H1 (cell line): ENCODE results near the gene SLC24A5. TPM values are rescaled to one million over a fixed set of nuclear protein-coding genes. Genes with fewer than 3 reads are reported as not detected.

ENCODE experiments used
- CTCF ChIA-PET: fragments of 300-600 bp; sonication (Branson Sonifier 250); formaldehyde crosslinking; loops from one replicate; lab custom pipeline; 2021; ENCODE audit not compliant: partially characterized antibody; lab: Charles Lee
- POLR2A ChIA-PET: fragments of 300-600 bp; sonication (Branson Sonifier 250); formaldehyde crosslinking; loops from one replicate; lab custom pipeline; 2021; ENCODE audit warnings: inconsistent platforms; ENCODE audit not compliant: partially characterized antibody; lab: Charles Lee
- DNase-seq, 2 experiments: peaks; one replicate each; pipeline versions ENCODE4 v3.0.0 to v3.0.0-alpha.2; 2010 to 2022; ENCODE audit warnings: low spot score in 2 of 2, low read depth in 1 of 2, mixed read lengths in 1 of 2
- FAIRE-seq: peaks from 2 replicates; lab custom pipeline; 2011; peaks lifted over from hg19 to GRCh38; lab: Jason Lieb, UNC
- H2AFZ ChIP-seq: 2 replicates; pipeline ENCODE4 v1.8.1; 2012; ENCODE audit warnings: low read length, inconsistent platforms
- H2AK5ac ChIP-seq: 2 replicates; pipeline ENCODE4 v1.6.1; 2013; ENCODE audit warnings: low read depth, low read length
- H2BK120ac ChIP-seq: replicated peaks from 2 replicates; pipeline ENCODE3; 2013; ENCODE audit warnings: low read depth, low read length, inconsistent platforms
- H2BK12ac ChIP-seq: 2 replicates; pipeline ENCODE4 v1.6.1; 2013; ENCODE audit warnings: low read depth, low read length
- H2BK15ac ChIP-seq: 2 replicates; pipeline ENCODE4 v1.6.1; 2013; ENCODE audit warnings: low read length
- H2BK20ac ChIP-seq: 2 replicates; pipeline ENCODE4 v1.6.1; 2013; ENCODE audit warnings: low read length
- H2BK5ac ChIP-seq: 2 replicates; pipeline ENCODE4 v1.6.1; 2013; ENCODE audit warnings: low read depth, low read length
- H3K14ac ChIP-seq: 2 replicates; pipeline ENCODE4 v1.6.1; 2013; ENCODE audit warnings: inconsistent platforms; ENCODE audit not compliant: insufficient read length
- H3K18ac ChIP-seq: 2 replicates; pipeline ENCODE4 v1.6.1; 2013; ENCODE audit warnings: low read length; ENCODE audit errors: extremely low read depth
- H3K23ac ChIP-seq: 2 replicates; pipeline ENCODE4 v1.6.1; 2013; ENCODE audit warnings: inconsistent platforms; ENCODE audit not compliant: insufficient read length
- H3K23me2 ChIP-seq: 2 replicates; pipeline ENCODE4 v1.6.1; 2013; ENCODE audit warnings: low read depth, low read length
- H3K27ac ChIP-seq: 2 replicates; pipeline ENCODE4 v1.6.1; 2011; ENCODE audit warnings: low read depth, low read length, inconsistent platforms
- H3K27me3 ChIP-seq, 4 experiments: replicated peaks in 1 of 4; 1 replicate in 1 of 4; 2 replicates in 3 of 4; pipeline versions ENCODE4 v1.6.1 to v1.8.1; 2011 to 2013; ENCODE audit warnings: low read length in 3 of 4, mild to moderate bottlenecking in 3 of 4, inconsistent platforms in 2 of 4, mixed read lengths in 2 of 4, moderate library complexity in 1 of 4; ENCODE audit not compliant: control insufficient read depth in 3 of 4, insufficient read depth in 3 of 4; ENCODE audit errors: extremely low read depth in 1 of 4
- H3K36me3 ChIP-seq, 4 experiments: 2 replicates each; pipeline versions ENCODE4 v1.6.1 to v1.8.1; 2011 to 2013; ENCODE audit warnings: mild to moderate bottlenecking in 4 of 4, low read length in 3 of 4, moderate library complexity in 2 of 4, control low read depth in 1 of 4, inconsistent platforms in 1 of 4; ENCODE audit not compliant: insufficient read depth in 4 of 4, control insufficient read depth in 2 of 4
- H3K4ac ChIP-seq: replicated peaks from 2 replicates; pipeline ENCODE3; 2013; ENCODE audit warnings: low read length, low read depth, mixed read lengths, inconsistent platforms; ENCODE audit not compliant: insufficient read length
- H3K4me1 ChIP-seq, 4 experiments: replicated peaks in 1 of 4; 1 replicate in 1 of 4; 2 replicates in 3 of 4; pipeline versions ENCODE4 v1.6.1 to v1.8.1; 2011 to 2013; ENCODE audit warnings: low read length in 3 of 4, inconsistent platforms in 2 of 4, mixed read lengths in 1 of 4; ENCODE audit not compliant: insufficient read depth in 4 of 4, control insufficient read depth in 3 of 4
- H3K4me2 ChIP-seq, 2 experiments: 2 replicates each; pipeline versions ENCODE4 v1.6.1 to v1.8.1; 2011 to 2013; ENCODE audit warnings: low read depth in 2 of 2, low read length in 2 of 2, control low read depth in 1 of 2, inconsistent platforms in 1 of 2, mild to moderate bottlenecking in 1 of 2; ENCODE audit not compliant: insufficient read depth in 1 of 2
- H3K4me3 ChIP-seq, 4 experiments: fragments of 200-600, 300-600 bp in 1 of 4; sonication (generic), shearing (Covaris generic), sonication (Bioruptor Twin) in 1 of 4; 2 replicates each; pipeline versions ENCODE4 v1.5.1 to v1.8.1; 2011 to 2016; ENCODE audit warnings: low read length in 4 of 4, low read depth in 3 of 4, control low read depth in 2 of 4, inconsistent platforms in 2 of 4, mild to moderate bottlenecking in 2 of 4, mixed read lengths in 1 of 4, moderate library complexity in 1 of 4; ENCODE audit not compliant: insufficient read depth in 2 of 4; ENCODE audit errors: extremely low read depth in 1 of 4
- H3K56ac ChIP-seq: replicated peaks from 2 replicates; pipeline ENCODE3; 2013; ENCODE audit warnings: low read depth, mild to moderate bottlenecking, mixed read lengths, low read length, inconsistent platforms; ENCODE audit not compliant: insufficient read length
- H3K79me1 ChIP-seq: 2 replicates; pipeline ENCODE4 v1.6.1; 2013; ENCODE audit warnings: low read depth, low read length, control low read depth
- H3K79me2 ChIP-seq, 2 experiments: 2 replicates each; pipeline versions ENCODE4 v1.6.1 to v1.8.1; 2012 to 2013; ENCODE audit warnings: low read length in 2 of 2, mild to moderate bottlenecking in 2 of 2, inconsistent platforms in 1 of 2; ENCODE audit not compliant: insufficient read depth in 2 of 2, control insufficient read depth in 1 of 2
- H3K9ac ChIP-seq, 4 experiments: replicated peaks in 1 of 4; 1 replicate in 1 of 4; 2 replicates in 3 of 4; pipeline versions ENCODE4 v1.6.1 to v1.8.1; 2011 to 2013; ENCODE audit warnings: low read depth in 3 of 4, low read length in 3 of 4, control low read depth in 2 of 4, mild to moderate bottlenecking in 2 of 4, moderate library complexity in 2 of 4, inconsistent platforms in 1 of 4; ENCODE audit errors: extremely low read depth in 1 of 4
- H3K9me3 ChIP-seq, 2 experiments: 2 replicates each; pipeline versions ENCODE4 v1.6.1 to v1.8.1; 2012 to 2013; ENCODE audit warnings: mild to moderate bottlenecking in 2 of 2, moderate library complexity in 2 of 2, control low read depth in 1 of 2, inconsistent platforms in 1 of 2, low read depth in 1 of 2, low read length in 1 of 2, mixed read lengths in 1 of 2; ENCODE audit not compliant: insufficient read depth in 2 of 2
- H4K20me1 ChIP-seq, 2 experiments: replicated peaks in 1 of 2; 2 replicates each; pipeline versions ENCODE3 to v1.8.1; 2011 to 2013; ENCODE audit warnings: inconsistent platforms in 2 of 2, low read length in 2 of 2, mild to moderate bottlenecking in 1 of 2; ENCODE audit not compliant: insufficient read depth in 2 of 2, control insufficient read depth in 1 of 2
- H4K5ac ChIP-seq: 2 replicates; pipeline ENCODE4 v1.6.1; 2013; ENCODE audit warnings: low read length, low read depth, mixed read lengths, inconsistent platforms; ENCODE audit not compliant: insufficient read length
- H4K8ac ChIP-seq: 2 replicates; pipeline ENCODE4 v1.8.0; 2013; ENCODE audit warnings: mild to moderate bottlenecking, moderate library complexity, low read length, inconsistent platforms; ENCODE audit not compliant: insufficient read depth; ENCODE audit errors: extremely low read depth
- H4K91ac ChIP-seq: replicated peaks from 2 replicates; pipeline ENCODE3; 2013; ENCODE audit warnings: low read length, mixed read lengths, inconsistent platforms; ENCODE audit not compliant: insufficient read length
- E2F6 ChIP-seq: IDR thresholded peaks from 2 replicates; pipeline ENCODE4 v1.6.1; 2012; ENCODE audit warnings: inconsistent platforms
- WGBS, 2 experiments: shearing (Covaris generic) in 1 of 2; methylation state at CpG; one replicate each; pipeline versions ENCODE4 v1.1.6 to v1.1.7; 2013 to 2015; ENCODE audit warnings: low lambda C conversion rate in 2 of 2, mixed read lengths in 2 of 2, inconsistent platforms in 1 of 2, low coverage in 1 of 2, missing lambda C conversion rate in 1 of 2; ENCODE audit not compliant: insufficient replicate concordance in 2 of 2, insufficient coverage in 1 of 2, insufficient read length in 1 of 2; ENCODE audit errors: extremely low coverage in 1 of 2, missing lambda C conversion rate in 1 of 2; 5-methylcytosine and 5-hydroxymethylcytosine counted together
- polyA plus RNA-seq, 7 experiments: library from polyadenylated mRNA; depleted of rRNA in 3 of 7; stranded (reverse) in 5 of 7; unstranded in 2 of 7; fragments of >200 nt in 5 of 7; fragments of 200-250 nt in 2 of 7; gene quantifications; 1 replicate in 5 of 7; 2 replicates in 1 of 7; 4 replicates in 1 of 7; pipeline versions ENCODE4 v1.2.1 to v1.2.3, GENCODE V29; 2011 to 2013; ENCODE audit warnings: missing spikeins in 2 of 7, mixed read lengths in 2 of 7
- total RNA-seq: library from RNA; stranded (reverse); fragmentation: NEBNext Ultra II Directional; extraction: Animal tissue kit (Norgen Biotek cat#: 25700); gene quantifications from 2 replicates; pipeline ENCODE4 v1.2.1, GENCODE V29; 2021

Gene SLC24A5
- total and polyA plus RNA-seq, 2 of the 8 experiments (the other 6 are each of a cell fraction or from before 2014, with no cell fraction given) = not detected

- WGBS, 2 experiments = 84% methylated on average over 2 of the region's 2 CpGs; no CpG with 5 or more reads in 1 of the 2 experiments
- Histone ChIP-seq H3K79me1 (no peaks in the 10 kb centered on the region), H3K27ac (no peak overlapping the region), H2BK5ac (no peak overlapping the region), H3K14ac (no peak overlapping the region), H3K4me1 (peaks cover 0 to 3% (median 2%) of the 10 kb centered on the region in 4 experiments; a peak in 3 of 7 replicates), H3K23ac (no peak overlapping the region), H3K36me3 (no peaks in the 10 kb centered on the region), H2BK20ac (no peak overlapping the region), H3K79me2 (no peaks in the 10 kb centered on the region), H4K20me1 (no peaks in the 10 kb centered on the region), H3K4me3 (no peak overlapping the region), H2BK120ac (no peak overlapping the region), H3K27me3 (no peaks in the 10 kb centered on the region), H3K56ac (no peak overlapping the region), H2AFZ (no peak overlapping the region), H3K4ac (no peak overlapping the region), H3K18ac (no peak overlapping the region), H4K91ac (no peak overlapping the region), H3K9me3 (no peaks in the 10 kb centered on the region), H3K23me2 (no peaks in the 10 kb centered on the region), H3K4me2 (no peak overlapping the region), H2BK12ac (no peak overlapping the region), H4K8ac (no peak overlapping the region), H2AK5ac (no peak overlapping the region), H4K5ac (no peak overlapping the region), H2BK15ac (no peak overlapping the region), H3K9ac (no peak overlapping the region)
- ChIA-PET CTCF (interaction anchor here (1.0 to 2.3 kb wide), 6 partner anchors 9 to 252 kb away, joined by 3 to 9 read pairs (median 4); no protein-coding TSS in a partner anchor), POLR2A (no interaction called here)
- DNase-seq (no peak), FAIRE-seq (no peak)
- no peak for TF ChIP-seq E2F6
These were observed 14.9 kb upstream of the SLC24A5 start for GRCh38 chr15:48105936-48106335.
